ENCODE measurements around the gene JAKMIP3.

The JAKMIP3 gene

DNA sequence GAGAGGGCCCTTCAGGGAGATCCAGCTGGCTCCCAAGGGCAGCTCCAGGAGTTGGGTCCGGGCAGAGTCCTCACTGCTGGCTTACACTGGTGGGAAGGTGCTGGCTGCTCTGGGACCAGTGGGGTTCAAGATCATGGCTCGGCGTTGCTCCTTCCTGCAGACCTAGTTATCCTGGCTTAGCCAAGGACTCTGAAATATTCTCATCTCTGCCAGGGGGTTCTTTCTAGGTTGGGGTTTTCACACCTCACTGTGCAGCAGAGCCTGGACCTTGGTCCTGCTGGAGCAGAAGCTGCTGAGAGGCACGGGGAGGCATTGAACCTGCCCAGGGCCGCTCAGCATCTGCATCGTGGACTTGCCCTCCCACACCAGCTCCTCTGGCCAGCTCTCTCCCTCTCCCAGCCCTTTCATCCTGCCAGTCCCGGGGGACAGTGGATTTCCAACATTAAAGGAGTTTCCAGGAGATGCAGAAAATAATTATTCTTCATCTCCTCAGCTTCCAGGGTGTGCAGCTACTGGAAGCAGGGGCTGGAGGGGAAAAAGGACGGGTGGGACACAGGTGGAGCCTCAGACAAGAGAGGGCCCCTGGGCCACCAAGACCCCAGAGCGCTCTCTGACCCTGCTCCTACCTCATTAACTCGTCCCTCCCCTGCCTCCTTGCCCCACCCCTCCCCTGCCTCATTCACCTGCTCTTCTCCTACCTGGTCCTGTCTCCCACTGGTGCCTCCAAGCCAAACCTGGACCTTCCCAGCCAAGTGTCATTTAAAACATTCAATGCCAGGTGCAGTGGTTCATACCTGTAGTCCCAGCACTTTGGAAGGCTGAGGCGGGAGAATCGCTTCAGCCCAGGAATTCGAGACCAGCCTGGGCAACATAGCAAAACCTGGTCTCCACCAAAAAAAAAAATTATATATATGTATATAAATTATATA, 42.5 kb downstream of the JAKMIP3 start:
- Histone ChIP-seq H3K27me3 (ENCODE audit: low read length) (no peaks in the 10 kb centered on the region), H3F3A (ENCODE audit: insufficient read depth) (no peaks in the 10 kb centered on the region), H3K36me3 (ENCODE audit: low read length) (no peaks in the 10 kb centered on the region), H2AFZ (ENCODE audit: low read depth, low read length, severe bottlenecking) (no peak overlapping the region), H3K9me3 (ENCODE audit: insufficient read depth, low read length) (no peaks in the 10 kb centered on the region), H3K79me2 (ENCODE audit: insufficient read depth, low read length) (no peaks in the 10 kb centered on the region), H3K9me2 (replicated peaks; ENCODE audit: insufficient read depth, low read length) (no peaks in the 10 kb centered on the region), H3K27ac (ENCODE audit: low read depth, low read length) (no peak overlapping the region), H3K4me2 (ENCODE audit: low read depth, low read length, poor library complexity, severe bottlenecking) (no peak overlapping the region), H4K20me1 (ENCODE audit: low read depth, low read length) (no peaks in the 10 kb centered on the region), H3K4me3 (ENCODE audit: insufficient read depth, low read length, poor library complexity, severe bottlenecking) (no peak overlapping the region), H3K9ac (ENCODE audit: low read length) (no peak overlapping the region)
- TF ChIP-seq EZH2phosphoT487 (conservative IDR thresholded peaks at IDR 0.05; ENCODE audit: low read length) = no peak
- TF ChIP-seq, protein P1, sequence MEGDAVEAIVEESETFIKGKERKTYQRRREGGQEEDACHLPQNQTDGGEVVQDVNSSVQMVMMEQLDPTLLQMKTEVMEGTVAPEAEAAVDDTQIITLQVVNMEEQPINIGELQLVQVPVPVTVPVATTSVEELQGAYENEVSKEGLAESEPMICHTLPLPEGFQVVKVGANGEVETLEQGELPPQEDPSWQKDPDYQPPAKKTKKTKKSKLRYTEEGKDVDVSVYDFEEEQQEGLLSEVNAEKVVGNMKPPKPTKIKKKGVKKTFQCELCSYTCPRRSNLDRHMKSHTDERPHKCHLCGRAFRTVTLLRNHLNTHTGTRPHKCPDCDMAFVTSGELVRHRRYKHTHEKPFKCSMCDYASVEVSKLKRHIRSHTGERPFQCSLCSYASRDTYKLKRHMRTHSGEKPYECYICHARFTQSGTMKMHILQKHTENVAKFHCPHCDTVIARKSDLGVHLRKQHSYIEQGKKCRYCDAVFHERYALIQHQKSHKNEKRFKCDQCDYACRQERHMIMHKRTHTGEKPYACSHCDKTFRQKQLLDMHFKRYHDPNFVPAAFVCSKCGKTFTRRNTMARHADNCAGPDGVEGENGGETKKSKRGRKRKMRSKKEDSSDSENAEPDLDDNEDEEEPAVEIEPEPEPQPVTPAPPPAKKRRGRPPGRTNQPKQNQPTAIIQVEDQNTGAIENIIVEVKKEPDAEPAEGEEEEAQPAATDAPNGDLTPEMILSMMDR (IDR thresholded peaks at IDR 0.05; ENCODE audit: insufficient read depth, low read length, poor library complexity, severe bottlenecking) = no peak

DNA sequence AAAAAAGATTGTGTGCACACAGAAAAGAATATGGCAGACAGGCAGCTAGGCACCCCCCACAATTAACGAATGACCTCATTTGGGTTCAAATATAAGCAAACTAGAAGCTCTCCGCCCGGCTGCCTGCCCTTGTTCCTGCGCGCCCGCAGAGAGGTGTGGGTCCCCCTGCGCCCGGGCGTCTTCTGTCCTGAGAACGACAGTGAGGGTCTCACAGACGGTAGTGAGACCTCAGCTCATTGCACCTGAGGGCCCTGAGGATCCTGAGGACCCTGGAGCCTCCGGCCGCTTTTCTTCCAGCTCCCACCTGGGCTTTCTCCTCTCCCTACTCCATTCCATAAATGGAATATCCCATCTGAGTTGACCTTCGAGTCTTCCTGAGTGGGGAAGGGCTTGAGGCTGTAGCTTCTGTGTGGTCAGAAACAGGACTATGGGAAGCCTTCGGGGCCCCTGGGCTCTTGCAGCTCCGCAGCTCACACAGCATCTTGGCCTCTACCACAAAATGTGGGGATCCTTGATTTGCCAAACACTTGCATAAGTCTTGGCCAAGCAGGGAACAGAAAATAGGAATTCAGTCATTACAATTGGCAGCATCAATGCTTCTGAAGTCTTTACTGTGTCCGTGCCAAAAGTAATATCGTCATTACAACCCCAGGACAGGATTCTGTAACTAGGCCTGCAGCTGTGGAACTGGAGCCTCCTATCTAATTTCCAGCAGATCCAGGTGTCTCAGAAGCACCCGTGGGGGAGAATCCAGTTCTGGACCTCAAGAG, 43.8 kb downstream of the JAKMIP3 start:
- Histone ChIP-seq H3K9me2 (replicated peaks; ENCODE audit: insufficient read depth, low read length) (no peaks in the 10 kb centered on the region), H4K20me1 (ENCODE audit: low read depth, low read length) (no peaks in the 10 kb centered on the region), H3K27ac (ENCODE audit: low read depth, low read length) (no peak overlapping the region), H3F3A (ENCODE audit: insufficient read depth) (no peaks in the 10 kb centered on the region), H3K4me2 (ENCODE audit: low read depth, low read length, poor library complexity, severe bottlenecking) (no peak overlapping the region), H3K79me2 (ENCODE audit: insufficient read depth, low read length) (no peaks in the 10 kb centered on the region), H2AFZ (ENCODE audit: low read depth, low read length, severe bottlenecking) (no peak overlapping the region), H3K27me3 (ENCODE audit: low read length) (no peaks in the 10 kb centered on the region), H3K36me3 (ENCODE audit: low read length) (no peaks in the 10 kb centered on the region), H3K9me3 (ENCODE audit: insufficient read depth, low read length) (no peaks in the 10 kb centered on the region), H3K9ac (ENCODE audit: low read length) (no peak overlapping the region), H3K4me3 (ENCODE audit: insufficient read depth, low read length, poor library complexity, severe bottlenecking) (no peak overlapping the region)
- no peak for TF ChIP-seq EZH2phosphoT487 (conservative IDR thresholded peaks at IDR 0.05; ENCODE audit: low read length)
- TF ChIP-seq, protein P1 (IDR thresholded peaks at IDR 0.05; ENCODE audit: insufficient read depth, low read length, poor library complexity, severe bottlenecking) = no peak

DNA sequence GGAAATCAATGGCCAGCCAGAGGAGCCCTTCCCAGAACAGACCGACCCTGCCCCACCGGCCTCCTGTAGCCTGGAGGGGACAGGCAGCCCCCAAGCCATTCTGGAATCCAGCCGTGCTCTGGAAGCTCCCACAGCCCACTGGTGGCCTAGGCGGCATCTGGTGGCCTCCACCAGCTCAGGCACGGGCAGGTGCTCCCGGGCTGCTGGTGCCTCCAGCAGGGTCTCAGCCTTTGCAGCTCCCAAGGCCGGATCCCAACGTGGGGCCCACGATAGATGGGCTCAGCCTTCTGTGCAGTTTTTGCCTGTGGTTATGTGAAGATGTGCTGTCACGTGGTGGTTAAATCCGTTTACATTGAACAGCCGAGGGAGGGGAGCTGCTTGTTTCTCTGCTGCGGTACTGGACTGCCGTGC, 44.4 kb downstream of the JAKMIP3 start:
- Histone ChIP-seq H3K4me2 (ENCODE audit: low read depth, low read length, poor library complexity, severe bottlenecking) (no peak overlapping the region), H3K9me2 (replicated peaks; ENCODE audit: insufficient read depth, low read length) (no peaks in the 10 kb centered on the region), H2AFZ (ENCODE audit: low read depth, low read length, severe bottlenecking) (no peak overlapping the region), H3K27me3 (ENCODE audit: low read length) (no peaks in the 10 kb centered on the region), H3K9me3 (ENCODE audit: insufficient read depth, low read length) (no peaks in the 10 kb centered on the region), H3K36me3 (ENCODE audit: low read length) (no peaks in the 10 kb centered on the region), H3K79me2 (ENCODE audit: insufficient read depth, low read length) (no peaks in the 10 kb centered on the region), H3K4me3 (ENCODE audit: insufficient read depth, low read length, poor library complexity, severe bottlenecking) (no peak overlapping the region), H3K27ac (ENCODE audit: low read depth, low read length) (no peak overlapping the region), H4K20me1 (ENCODE audit: low read depth, low read length) (no peaks in the 10 kb centered on the region), H3F3A (ENCODE audit: insufficient read depth) (no peaks in the 10 kb centered on the region), H3K9ac (ENCODE audit: low read length) (no peak overlapping the region)
- TF ChIP-seq, protein P1 (IDR thresholded peaks at IDR 0.05; ENCODE audit: insufficient read depth, low read length, poor library complexity, severe bottlenecking) = no peak
- no peak for TF ChIP-seq EZH2phosphoT487 (conservative IDR thresholded peaks at IDR 0.05; ENCODE audit: low read length)
